T-helper 1 cell treated with Interleukin-12 subunit alpha and Interleukin-12 subunit beta and Interleukin-4 antibody, amounts not matched to agents 30 μg/mL and 1 μg/mL, for 36 hours (primary cell): ENCODE results near the gene PHLDB1.

Source experiments
- H3K27ac Mint-ChIP-seq: one replicate; pipeline ENCODE4 v1.8.0; 2021; ENCODE audit warnings: mild to moderate bottlenecking, mixed read lengths
- H3K27me3 Mint-ChIP-seq: one replicate; pipeline ENCODE4 v1.8.0; 2021; ENCODE audit warnings: low read depth, mixed read lengths
- H3K36me3 Mint-ChIP-seq: one replicate; pipeline ENCODE4 v1.8.0; 2021; ENCODE audit warnings: low read depth, mixed read lengths
- H3K4me1 Mint-ChIP-seq: one replicate; pipeline ENCODE4 v1.8.0; 2021; ENCODE audit warnings: low read depth, mixed read lengths
- H3K4me3 Mint-ChIP-seq: one replicate; pipeline ENCODE4 v1.8.0; 2021; ENCODE audit warnings: mild to moderate bottlenecking, moderate library complexity, mixed read lengths
- H3K9me3 Mint-ChIP-seq: one replicate; pipeline ENCODE4 v1.8.0; 2021; ENCODE audit warnings: mixed read lengths

Gene PHLDB1

GRCh38 chr11:118705111-118705741, 97.8 kb downstream of the PHLDB1 start:
- Mint-ChIP-seq H3K27me3 (peaks cover 10% of the 10 kb centered on the region), H3K27ac (no peak overlapping the region), H3K36me3 (peaks cover 3% of the 10 kb centered on the region), H3K4me3 (no peak overlapping the region), H3K9me3 (peaks cover 3% of the 10 kb centered on the region), H3K4me1 (peaks cover 4% of the 10 kb centered on the region)

GRCh38 chr11:118705791-118706545, 98.6 kb downstream of the PHLDB1 start:
- Mint-ChIP-seq H3K4me1 (peaks cover 4% of the 10 kb centered on the region), H3K4me3 (no peak overlapping the region), H3K27me3 (peaks cover 10% of the 10 kb centered on the region), H3K36me3 (no peaks in the 10 kb centered on the region), H3K27ac (no peak overlapping the region), H3K9me3 (no peaks in the 10 kb centered on the region)

- Mint-ChIP-seq H3K4me3 (no peak overlapping the region), H3K36me3 (no peaks in the 10 kb centered on the region), H3K9me3 (no peaks in the 10 kb centered on the region), H3K4me1 (peaks cover 4% of the 10 kb centered on the region), H3K27ac (no peak overlapping the region), H3K27me3 (peaks cover 10% of the 10 kb centered on the region)
Measured at GRCh38 chr11:118706546-118706825, 99.1 kb downstream of the PHLDB1 start.
